Mesothelial cell of epicardium (in vitro differentiated cells): ENCODE results near the gene SMIM29. TPM values are rescaled to one million over a fixed set of nuclear protein-coding genes. Genes with fewer than 3 reads are reported as not detected.
"Not testable (repeated sequence)": the region's sequence is repeated elsewhere in the genome, so short reads cannot be mapped to it uniquely, and the experiment has no call there.

Experiments
- DNase-seq, 2 experiments: peaks; one replicate each; pipeline ENCODE4 v3.0.0; 2021; ENCODE audit warnings: low spot score in 2 of 2; ENCODE audit not compliant: unreplicated experiment in 2 of 2
- H3K27ac Mint-ChIP-seq: 2 replicates; pipeline ENCODE4 v1.8.0; 2021; ENCODE audit warnings: mixed read lengths
- H3K27me3 Mint-ChIP-seq: 2 replicates; pipeline ENCODE4 v1.8.0; 2021; ENCODE audit warnings: low read depth, mixed read lengths
- H3K36me3 Mint-ChIP-seq: 2 replicates; pipeline ENCODE4 v1.8.0; 2021; ENCODE audit warnings: mixed read lengths
- H3K4me1 Mint-ChIP-seq: 2 replicates; pipeline ENCODE4 v1.8.0; 2021; ENCODE audit warnings: mixed read lengths
- H3K4me3 Mint-ChIP-seq: 2 replicates; pipeline ENCODE4 v1.8.0; 2021; ENCODE audit warnings: mild to moderate bottlenecking, moderate library complexity, mixed read lengths
- H3K9me3 Mint-ChIP-seq: 2 replicates; pipeline ENCODE4 v1.8.0; 2021; ENCODE audit warnings: mixed read lengths
- total RNA-seq: library from RNA; stranded (reverse); gene quantifications from 3 replicates; pipeline ENCODE4 v1.2.1, GENCODE V29; 2021
- TF ChIP-seq, protein P1 (sequence below): fragments of 200-600 bp; sonication (generic); IDR thresholded peaks from one replicate; pipeline ENCODE4 v1.5.0; 2021; ENCODE audit warnings: antibody characterized with exemption; ENCODE audit not compliant: unreplicated experiment

Gene SMIM29
- total RNA-seq, 1 donor from 2014 or later = 8.9 TPM

DNA sequence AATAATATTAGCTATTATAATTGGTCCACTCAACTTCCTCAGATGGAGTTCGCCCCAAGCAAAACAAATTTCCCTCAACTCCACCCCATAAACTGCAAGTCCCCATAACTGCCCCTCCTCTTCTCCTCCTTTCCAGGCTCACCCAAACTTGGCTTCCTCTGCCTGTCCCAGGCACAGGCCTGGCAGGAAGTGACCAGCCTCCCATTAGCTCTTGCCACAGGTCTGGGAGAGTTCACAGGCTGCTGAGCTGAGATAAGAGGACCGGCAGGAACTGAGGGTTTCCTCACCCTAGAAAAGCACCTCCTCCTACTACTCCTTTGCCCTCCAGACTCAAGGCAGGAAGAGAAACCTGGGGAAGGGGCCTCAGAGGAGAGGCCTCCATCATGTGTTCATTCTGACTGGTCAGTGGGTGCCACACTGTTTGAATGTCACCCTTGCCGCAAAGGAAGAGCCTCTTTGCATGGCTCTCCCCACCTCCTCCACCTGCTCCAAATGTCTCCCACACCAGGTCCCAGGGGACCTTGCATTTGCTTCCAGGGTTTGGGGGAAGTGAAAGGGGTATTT, 24.5 kb upstream of the SMIM29 start:
- Mint-ChIP-seq H3K36me3 (peaks cover 1% of the 10 kb centered on the region), H3K4me1 (peaks cover 6% of the 10 kb centered on the region), H3K4me3 (no peak overlapping the region), H3K27ac (no peak overlapping the region), H3K9me3 (no peaks in the 10 kb centered on the region), H3K27me3 (no peaks in the 10 kb centered on the region)
- no peak for DNase-seq
- TF ChIP-seq, protein P1, sequence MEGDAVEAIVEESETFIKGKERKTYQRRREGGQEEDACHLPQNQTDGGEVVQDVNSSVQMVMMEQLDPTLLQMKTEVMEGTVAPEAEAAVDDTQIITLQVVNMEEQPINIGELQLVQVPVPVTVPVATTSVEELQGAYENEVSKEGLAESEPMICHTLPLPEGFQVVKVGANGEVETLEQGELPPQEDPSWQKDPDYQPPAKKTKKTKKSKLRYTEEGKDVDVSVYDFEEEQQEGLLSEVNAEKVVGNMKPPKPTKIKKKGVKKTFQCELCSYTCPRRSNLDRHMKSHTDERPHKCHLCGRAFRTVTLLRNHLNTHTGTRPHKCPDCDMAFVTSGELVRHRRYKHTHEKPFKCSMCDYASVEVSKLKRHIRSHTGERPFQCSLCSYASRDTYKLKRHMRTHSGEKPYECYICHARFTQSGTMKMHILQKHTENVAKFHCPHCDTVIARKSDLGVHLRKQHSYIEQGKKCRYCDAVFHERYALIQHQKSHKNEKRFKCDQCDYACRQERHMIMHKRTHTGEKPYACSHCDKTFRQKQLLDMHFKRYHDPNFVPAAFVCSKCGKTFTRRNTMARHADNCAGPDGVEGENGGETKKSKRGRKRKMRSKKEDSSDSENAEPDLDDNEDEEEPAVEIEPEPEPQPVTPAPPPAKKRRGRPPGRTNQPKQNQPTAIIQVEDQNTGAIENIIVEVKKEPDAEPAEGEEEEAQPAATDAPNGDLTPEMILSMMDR = no peak

DNA sequence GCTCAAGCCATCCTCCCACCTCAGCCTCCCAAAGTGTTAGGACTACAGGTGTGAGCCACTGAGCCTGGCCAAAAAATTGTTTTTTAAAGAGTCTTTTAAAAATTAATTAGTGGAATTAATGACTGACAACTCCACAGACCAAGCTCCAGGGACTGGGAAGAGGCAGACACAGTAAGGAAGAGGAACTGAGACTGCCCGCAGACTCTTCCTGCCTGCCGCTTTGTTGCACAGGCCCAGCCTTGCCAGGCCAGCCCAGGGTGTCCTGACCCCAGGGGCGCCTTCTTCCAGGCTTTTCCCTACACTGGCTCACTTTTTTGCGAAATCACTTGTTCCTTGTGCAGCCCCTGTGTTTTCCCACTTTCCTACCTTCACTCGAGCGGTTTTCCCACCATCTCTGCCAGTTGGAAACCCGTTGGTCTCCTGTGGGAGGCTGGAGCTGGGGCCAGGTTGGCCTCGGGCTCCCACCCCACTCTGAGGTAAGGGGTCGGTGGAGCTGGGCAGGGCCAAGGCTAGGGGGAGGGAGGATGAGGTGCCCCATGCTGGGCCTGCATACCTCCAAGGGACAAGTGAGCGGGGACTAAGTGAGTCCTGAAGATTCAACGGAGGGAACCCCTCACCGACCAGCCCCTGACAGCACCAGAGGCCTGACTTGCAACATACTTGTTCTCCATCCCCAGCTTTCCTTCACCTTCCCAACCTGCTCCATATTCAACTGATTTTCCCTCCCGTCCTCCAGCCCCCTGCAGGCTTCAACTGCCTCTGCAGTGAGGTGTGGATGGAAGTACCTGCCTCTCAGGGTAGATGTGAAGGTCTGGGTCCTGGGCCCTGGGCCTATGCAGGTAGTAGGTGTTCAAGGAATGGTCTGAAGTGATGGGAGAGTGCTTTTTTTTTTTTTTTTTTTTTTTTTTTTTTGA, 23.5 kb upstream of the SMIM29 start:
- H3K36me3 Mint-ChIP-seq = no peaks in the 10 kb centered on the region
- peaks cover 4% of the 10 kb centered on the region for H3K4me1 Mint-ChIP-seq
- TF ChIP-seq, protein P1 = no peak
- H3K27ac Mint-ChIP-seq = no peak overlapping the region
- DNase-seq = no peak
- no peaks in the 10 kb centered on the region for H3K9me3 Mint-ChIP-seq
- no peak overlapping the region for H3K4me3 Mint-ChIP-seq
- H3K27me3 Mint-ChIP-seq = no peaks in the 10 kb centered on the region

DNA sequence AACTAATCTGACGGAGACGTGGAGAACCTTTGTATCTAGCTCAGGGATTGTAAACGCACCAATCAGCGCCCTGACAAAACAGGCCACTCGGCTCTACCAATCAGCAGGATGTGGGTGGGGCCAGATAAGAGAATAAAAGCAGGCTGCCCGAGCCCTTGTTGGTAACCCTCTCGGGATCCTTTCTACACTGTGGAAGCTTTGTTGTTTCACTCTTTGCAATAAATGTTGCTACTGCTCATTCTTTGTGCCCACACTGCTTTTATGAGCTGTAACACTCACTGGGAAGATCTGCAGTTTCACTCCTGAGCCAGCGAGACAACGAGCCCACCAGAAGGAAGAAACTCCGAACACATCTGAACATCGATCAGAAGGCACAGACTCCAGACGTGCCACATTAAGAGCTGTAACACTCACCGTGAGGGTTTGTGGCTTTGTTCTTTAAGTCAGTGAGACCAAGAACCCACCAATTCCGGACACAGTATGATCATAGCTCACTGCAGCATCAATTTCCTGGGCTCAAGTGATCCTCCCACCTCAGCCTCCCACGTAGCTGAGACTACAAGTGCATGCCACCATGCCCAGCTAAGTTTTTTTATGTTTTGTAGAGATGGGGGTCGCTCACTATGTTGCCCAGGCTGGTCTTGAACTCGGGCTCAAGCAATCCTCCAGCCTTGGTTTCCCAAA, 21.0 kb upstream of the SMIM29 start:
- not testable (repeated sequence) for H3K4me3 Mint-ChIP-seq, DNase-seq, H3K4me1 Mint-ChIP-seq, H3K36me3 Mint-ChIP-seq, H3K27me3 Mint-ChIP-seq, H3K27ac Mint-ChIP-seq
- H3K9me3 Mint-ChIP-seq = peaks cover 13% of the 10 kb centered on the region

DNA sequence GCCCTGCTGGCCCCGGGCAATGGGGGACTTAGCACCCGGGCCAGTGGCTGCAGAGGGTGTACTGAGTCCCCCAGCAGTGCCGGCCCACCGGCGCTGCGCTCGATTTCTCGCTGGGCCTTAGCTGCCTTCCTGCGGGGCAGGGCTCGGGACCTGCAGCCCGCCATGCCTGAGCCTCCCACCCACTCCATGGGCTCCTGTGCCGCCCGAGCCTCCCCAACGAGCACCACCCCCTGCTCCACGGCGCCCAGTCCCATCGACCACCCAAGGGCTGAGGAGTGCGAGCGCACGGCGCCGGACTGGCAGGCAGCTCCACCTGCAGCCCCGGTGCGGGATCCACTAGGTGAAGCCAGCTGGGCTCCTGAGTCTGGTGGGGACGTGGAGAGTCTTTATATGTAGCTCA, 20.3 kb upstream of the SMIM29 start:
- H3K9me3 Mint-ChIP-seq = peaks cover 13% of the 10 kb centered on the region
- H3K27ac Mint-ChIP-seq, H3K36me3 Mint-ChIP-seq, H3K4me3 Mint-ChIP-seq, DNase-seq, H3K27me3 Mint-ChIP-seq, H3K4me1 Mint-ChIP-seq: not testable (repeated sequence)

DNA sequence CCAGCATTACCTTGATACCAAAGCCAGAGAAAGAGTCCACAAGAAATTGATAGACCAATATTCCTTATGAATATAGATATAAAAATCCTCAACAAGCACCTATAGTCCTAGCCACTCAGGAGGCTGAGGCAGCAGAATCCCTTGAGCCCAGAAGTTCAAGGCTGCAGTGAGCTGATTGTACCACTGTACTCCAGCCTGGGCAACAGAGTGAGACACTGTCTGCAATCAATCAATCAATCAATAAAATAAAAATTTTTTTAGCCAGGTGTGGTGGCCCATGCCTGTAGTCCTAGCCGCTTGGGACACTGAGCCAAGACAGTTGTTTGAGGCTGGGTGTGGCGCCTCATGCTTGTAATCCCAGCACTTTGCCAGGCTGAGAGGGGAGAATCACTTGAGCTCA, 18.9 kb upstream of the SMIM29 start:
- no peaks in the 10 kb centered on the region for H3K27me3 Mint-ChIP-seq
- peaks cover 13% of the 10 kb centered on the region for H3K36me3 Mint-ChIP-seq
- H3K4me1 Mint-ChIP-seq = no peaks in the 10 kb centered on the region
- H3K9me3 Mint-ChIP-seq = peaks cover 21% of the 10 kb centered on the region
- no peak overlapping the region for H3K4me3 Mint-ChIP-seq
- DNase-seq = no peak
- H3K27ac Mint-ChIP-seq = no peak overlapping the region
- TF ChIP-seq, protein P1 = no peak

DNA sequence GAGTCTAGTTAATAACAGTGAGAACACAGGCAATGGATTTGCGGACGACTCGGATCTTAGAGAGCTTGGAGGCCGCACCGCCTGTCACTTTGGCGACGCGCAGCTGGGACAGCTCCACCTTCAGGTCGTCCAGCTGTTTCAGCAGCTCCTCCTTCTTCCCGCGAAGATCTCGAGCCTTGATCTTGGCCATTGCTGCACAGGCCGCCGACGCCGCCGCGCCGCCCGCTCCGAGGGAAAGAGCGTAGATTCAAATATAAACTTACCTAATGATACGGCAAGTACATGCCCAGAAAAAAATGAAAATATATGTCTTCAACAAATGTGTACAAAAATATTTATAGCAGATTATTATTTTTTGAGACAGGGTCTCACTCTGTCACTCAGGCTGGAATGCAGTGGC, 14.7 kb upstream of the SMIM29 start:
- not testable (repeated sequence) for H3K27me3 Mint-ChIP-seq, H3K27ac Mint-ChIP-seq, H3K4me3 Mint-ChIP-seq, H3K4me1 Mint-ChIP-seq, DNase-seq
- H3K9me3 Mint-ChIP-seq = peaks cover 27% of the 10 kb centered on the region
- H3K36me3 Mint-ChIP-seq = peaks cover 14% of the 10 kb centered on the region
